Activated T-cell treated with anti-CD3 and anti-CD28 coated beads for 4 hours (primary cell): Measurements from ENCODE around the gene ARHGAP32.

Source experiments
- DNase-seq: peaks from one replicate; pipeline ENCODE4 v3.0.0-alpha.2; 2020

ARHGAP32 gene

DNA sequence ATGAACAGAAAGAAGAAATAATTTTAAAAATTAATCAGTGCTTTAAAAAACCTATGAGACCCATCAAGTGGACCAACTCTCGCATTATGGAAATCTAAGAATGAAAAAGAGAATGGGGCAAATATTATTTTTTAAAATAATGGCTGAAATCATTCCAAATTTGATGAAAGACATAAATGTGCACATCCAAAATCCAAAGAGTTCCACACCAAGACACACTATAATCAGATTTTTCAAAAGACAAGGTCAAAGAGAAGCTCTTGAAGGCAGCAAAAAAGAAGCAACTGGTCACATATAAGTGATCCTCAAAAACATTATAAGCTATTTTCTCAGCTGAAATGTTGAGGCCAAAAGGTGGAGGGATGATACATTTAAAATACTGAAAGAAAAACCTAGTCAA is 85.3 kb downstream of the ARHGAP32 start:
- DNase-seq, result no peak

DNA sequence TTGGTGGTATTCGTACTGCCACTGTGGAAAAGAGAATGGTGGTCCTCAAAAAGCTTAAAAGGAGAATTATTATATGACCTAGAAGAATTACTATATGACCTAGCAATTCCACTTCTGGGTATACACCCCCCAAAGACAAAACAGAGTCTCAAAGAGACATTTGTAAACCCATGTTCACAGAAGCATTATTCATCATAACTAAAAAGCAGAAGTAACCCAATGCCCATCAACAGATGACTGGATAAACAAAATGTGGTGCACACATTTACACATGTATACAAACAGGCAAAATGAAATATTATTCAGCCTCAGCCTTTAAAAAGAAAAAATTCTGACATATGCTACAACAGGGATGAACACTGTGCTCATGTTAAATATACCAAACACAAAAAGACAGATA is 89.4 kb downstream of the ARHGAP32 start:
- DNase-seq, result no peak

GRCh38 chr11:129102225-129102624 is 89.9 kb downstream of the ARHGAP32 start:
- no peak for DNase-seq

DNA sequence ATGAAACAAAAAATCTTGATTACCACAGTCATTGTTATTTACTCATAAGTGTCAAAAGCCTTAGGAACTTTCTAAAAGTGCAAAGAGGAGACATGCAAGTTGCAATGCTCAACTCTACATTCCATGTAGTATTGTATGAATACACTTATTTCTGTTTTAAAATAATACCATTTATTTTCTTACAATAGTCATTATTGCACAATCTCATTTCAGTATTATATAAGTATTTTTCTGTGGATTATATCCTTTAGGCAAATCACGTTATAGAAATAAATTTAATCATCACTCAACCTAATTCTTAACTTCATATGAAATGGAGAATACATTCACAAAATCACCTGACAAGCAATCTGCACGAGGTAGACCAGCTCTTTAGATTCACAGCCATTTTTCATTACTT is 98.8 kb downstream of the ARHGAP32 start:
- no peak for DNase-seq

GRCh38 chr11:129090056-129090455 is 102.1 kb downstream of the ARHGAP32 start:
- no peak for DNase-seq

DNA sequence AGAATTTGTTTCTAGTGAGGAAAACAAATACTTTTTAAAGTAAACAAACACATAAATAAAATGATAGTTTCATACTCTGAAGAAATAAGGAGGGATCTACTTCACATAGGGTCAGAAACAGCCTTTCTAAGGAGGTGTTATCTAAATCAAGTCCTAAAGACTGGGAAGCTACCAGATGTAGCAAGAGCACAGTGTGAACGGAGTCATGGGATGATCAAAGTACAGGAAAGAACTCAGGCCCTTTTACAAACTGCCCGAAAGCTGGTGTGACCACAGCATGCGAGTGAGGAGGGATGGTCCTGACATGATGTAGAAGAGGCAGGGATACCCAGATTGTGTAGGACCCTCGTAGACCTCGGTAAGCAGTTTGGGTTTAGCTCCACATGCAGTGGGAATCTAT is 102.8 kb downstream of the ARHGAP32 start:
- DNase-seq, result no peak

DNA sequence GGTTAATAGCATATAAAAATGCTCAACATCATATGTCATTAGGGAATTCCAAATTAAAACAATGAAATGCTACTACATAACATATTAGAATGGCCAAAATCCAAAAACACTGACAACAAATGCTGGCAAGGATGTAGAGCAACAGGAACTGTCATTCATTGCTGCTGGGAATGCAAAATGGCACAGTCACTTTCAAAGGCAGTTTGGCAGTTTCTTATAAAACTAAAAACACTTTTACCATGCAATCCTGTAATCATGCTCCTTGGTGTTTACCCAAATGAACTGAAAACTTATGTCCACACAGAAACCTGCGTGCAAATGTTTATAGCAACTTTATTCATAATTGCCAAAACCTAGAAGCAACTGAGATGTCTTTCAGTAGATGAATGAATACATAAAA is 105.1 kb downstream of the ARHGAP32 start:
- no peak for DNase-seq

- no peak for DNase-seq
Measured at GRCh38 chr11:129077191-129077590, 114.9 kb downstream of the ARHGAP32 start.

- DNase-seq, result no peak
Measured at GRCh38 chr11:129075757-129076156, 116.4 kb downstream of the ARHGAP32 start.

DNA sequence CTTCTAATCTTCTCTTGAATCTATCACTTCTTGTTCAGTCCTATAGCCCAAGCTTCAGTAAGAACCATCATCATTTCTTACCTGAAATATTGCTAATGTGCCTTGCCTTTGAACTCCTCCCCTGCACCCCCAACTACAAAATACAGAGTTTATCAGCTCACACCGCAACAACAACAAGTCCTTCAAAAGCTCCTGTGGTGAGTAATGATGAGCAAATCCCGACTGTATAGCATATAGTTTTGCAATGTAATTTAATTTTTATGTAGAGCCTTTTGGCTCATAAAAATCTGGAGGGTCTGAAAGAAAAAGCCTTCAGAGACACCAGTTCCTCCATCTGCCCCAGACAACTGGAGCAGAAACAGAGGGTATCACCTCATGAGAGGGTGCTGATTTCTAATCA is 124.7 kb downstream of the ARHGAP32 start:
- no peak for DNase-seq

GRCh38 chr11:129066229-129066628 is 125.9 kb downstream of the ARHGAP32 start:
- DNase-seq, result no peak

DNA sequence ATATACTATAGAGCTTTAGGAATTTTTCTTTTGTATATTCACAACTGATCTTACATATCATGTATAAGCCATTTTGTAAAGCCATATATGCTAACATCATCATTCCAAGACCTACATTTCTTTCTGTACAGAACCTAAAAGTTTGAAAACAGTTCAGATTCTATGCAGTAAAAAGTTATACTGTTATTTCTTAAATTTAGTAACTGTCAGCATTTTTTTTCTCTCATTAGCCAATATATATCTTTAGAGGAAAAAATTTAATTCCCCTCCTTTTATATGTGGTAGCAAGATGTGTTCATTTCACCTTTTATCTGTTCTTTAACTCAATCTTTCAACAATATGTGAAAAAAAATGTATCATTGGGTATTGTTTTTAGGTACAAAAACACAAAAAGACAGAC is 129.0 kb downstream of the ARHGAP32 start:
- DNase-seq, result no peak

GRCh38 chr11:129061492-129062230 is 130.5 kb downstream of the ARHGAP32 start:
- DNase-seq, result no peak

GRCh38 chr11:129056916-129057315 is 135.2 kb downstream of the ARHGAP32 start:
- no peak for DNase-seq

GRCh38 chr11:129055196-129055595 is 136.9 kb downstream of the ARHGAP32 start:
- DNase-seq, result no peak

- DNase-seq, result no peak
Measured at GRCh38 chr11:129048911-129049310, 143.2 kb downstream of the ARHGAP32 start.

DNA sequence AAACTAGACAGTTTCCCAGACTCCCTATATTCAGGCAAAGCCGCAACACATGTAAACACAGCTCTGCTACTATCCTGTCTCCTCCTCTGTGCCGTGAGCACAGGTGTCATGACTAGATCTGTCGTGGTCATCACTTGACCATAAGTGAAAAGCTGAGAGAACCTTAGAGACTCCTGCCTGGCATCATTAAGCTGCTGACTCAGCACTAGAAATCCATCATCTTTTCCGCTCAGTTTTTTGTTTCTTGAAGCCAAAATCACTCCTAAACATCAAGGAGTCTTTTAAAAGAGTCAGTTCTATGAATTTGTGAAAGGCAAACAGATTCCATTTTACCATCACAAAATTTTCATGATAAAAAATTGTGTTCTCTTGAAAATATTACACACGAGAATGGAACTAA is 147.0 kb downstream of the ARHGAP32 start:
- DNase-seq, result no peak

DNA sequence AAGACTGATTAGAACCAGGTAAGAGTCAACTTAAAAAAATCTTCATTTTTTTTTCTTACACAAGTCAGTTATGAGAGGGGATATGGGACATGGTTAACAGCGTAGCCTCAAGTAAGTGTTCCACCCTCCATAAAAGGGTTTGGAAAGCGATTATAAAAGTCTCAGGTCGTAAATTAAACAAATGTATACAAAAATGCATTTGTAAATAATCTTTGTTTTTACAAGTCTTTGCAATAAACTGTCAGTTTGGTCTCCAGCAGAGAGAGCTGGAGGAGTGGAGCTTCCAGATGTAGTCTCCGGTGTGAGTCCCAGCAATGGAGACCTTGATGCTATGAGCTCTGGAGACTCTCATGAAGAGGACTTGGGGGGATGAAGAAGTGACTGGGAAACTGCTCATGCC is 149.6 kb downstream of the ARHGAP32 start:
- no peak for DNase-seq

DNA sequence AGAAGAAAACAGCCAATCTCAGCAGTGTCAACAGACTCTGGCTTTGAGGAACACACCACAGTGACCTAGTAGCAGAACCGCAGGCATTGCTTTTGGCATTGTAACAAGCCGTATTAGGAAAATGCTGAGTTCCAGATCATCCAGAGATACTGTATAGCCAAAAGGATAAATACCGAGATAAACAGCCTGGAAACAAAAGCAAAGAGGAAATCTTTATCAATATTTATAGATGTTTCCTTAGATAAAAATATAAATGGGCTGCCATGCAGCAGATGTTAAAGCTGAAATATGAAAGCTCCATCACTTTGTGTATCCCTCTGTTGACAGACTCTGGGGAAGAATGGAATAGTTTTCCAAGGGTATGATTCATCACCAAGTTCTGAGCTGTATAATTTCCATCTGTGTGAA is 150.5 kb downstream of the ARHGAP32 start:
- DNase-seq, result no peak

DNA sequence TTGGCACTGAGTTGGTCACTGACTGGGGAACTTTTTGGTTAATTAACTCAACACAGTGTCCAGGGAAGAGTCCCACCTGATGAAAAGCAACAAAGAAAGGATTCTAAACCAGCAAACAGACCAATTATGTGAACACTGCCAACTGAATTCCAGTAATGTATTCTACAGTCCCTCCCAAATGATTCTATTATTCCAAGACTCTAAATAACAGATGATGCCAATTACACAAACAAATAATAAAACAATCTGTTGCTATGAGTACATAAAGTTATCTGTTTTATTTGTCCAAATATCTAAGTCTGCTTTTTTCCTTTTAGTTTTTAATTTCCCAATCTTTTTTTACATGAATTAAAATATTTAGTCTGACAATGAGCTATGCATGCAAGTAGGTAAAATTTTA is 151.2 kb downstream of the ARHGAP32 start:
- DNase-seq, result no peak

DNA sequence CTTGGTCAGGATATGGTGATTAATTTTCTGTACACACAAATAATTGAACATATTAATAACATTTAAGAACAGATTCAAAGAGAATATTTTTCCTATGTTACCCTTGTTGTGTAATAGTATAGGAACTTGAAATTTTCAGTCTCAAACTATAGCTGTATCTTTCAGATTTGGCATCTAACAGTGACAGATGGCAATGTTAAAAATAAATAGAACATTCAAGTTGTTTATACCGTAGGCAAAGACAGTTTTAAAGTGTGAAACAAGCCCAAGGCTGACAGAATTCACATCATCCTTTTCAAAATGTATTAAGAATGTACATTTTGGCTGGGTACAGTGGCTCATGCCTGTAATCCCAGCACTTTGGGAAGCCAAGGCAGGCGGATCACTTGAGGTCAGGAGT is 156.9 kb downstream of the ARHGAP32 start:
- DNase-seq, result no peak

DNA sequence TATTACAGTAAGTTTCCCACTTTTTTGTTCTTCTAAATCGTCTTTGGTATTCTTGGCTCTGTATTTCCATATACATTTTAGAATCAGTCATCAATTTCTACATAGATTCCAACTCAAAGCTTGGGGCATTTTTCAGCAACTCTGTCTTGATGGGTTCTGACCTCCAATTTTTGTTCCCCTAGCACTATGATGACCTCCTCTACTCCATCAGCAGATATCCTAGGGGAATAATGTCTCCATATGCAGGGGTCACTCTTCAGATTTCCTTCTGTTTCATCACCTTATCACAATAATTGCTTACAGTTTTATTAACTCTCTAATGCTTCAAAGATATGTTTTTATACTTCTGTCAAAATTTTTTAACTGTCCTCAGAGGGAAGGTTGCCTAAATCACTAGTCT is 158.1 kb downstream of the ARHGAP32 start:
- no peak for DNase-seq

DNA sequence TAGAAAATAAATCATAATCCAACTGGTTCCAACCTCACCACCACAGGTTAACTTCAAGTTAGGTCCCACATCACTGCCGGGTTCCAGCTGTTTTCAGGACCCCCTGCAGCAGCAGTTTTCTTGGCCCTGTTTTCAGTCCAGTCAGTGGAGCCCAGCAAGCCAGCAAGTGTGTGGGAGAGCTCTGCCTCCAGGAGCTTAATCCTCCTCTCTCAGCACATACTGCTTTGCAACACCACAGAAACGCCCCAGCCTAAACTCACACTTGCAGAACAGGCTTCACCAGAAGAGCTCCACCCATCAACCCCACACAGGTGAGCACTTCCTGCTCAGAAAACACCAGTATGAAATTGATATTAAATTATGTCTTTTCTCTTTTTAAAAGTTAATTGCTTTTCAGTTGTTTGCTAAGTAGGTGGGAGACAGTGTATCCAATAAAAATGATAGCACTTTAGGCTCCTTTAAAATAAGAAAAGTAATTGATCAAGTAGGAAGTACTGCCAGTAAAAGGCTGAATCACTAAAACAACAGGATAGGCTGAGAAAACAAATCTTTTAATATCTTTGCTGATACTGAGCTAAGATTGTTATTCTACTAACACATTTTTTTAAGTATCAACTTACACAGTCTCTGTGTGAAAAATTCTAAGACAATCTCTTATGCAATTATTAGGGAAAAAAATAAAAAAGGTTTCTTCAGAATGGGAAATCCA is 168.0 kb downstream of the ARHGAP32 start:
- DNase-seq, result no peak

DNA sequence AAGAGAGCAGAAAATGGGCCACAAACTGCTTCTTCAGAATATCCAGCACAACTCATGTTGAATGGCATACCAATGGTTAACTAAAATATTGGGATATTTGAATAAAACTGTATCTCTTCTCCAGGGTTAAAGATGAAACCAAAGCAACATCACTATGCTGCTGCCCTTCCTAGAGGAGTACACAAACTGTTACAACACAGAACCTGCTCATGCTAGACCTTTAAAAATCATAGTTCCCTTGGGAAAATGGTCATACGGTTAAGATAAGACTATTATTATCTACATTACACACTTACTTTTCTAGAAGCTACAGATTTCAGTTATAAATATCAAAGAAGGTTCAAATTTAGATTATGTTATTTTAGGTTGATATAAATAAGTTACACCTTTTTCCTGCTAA is 170.8 kb downstream of the ARHGAP32 start:
- DNase-seq, result no peak

- DNase-seq, result no peak
Measured at GRCh38 chr11:129018991-129019390, 173.1 kb downstream of the ARHGAP32 start.
